Measurements from ENCODE around the gene KL.
A peak's percentile ranks its signal among the peaks of the same experiment; 100 is the strongest.

Gene KL

DNA sequence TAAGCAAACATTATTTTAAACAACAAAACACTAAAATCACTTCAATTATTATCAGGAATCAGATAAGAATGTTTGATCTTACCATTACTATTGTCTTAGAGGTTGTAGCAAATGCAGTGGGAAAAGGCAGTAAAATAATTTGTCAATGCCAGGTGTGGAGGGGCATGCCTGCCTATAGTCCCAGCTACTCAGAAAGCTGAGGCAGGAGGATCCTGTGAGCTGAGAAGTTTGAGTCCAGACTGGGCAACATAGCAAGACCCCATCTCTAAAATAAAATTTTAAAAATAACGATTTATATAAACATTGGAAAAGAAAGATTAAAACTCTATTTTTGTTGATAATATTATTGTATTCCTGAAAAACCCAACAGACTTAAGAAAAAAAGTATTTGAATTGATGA is 66.8 kb downstream of the KL start:
- DNase-seq (ENCODE audit: low spot score), result no peak

DNA sequence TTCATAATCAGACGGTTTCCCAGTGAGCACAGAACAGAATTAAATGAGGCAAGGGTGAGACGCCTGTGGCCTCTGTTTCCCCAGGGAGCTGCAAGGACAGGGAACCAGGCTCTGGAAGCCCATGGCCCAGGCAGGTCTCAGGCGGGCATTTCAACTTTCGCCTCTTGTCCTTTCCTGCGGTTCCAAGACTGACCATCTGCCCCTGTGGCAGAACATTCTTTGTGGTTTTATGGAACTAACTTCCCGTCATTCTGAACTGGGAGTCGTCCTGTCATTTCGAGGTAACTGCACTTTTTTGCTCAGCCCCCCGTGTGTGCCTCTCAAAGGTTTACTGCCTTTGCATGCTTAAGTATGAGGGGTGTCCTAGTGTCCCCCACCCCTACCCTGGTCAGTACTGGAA is 70.9 kb downstream of the KL start:
- DNase-seq (ENCODE audit: low spot score), result no peak

DNA sequence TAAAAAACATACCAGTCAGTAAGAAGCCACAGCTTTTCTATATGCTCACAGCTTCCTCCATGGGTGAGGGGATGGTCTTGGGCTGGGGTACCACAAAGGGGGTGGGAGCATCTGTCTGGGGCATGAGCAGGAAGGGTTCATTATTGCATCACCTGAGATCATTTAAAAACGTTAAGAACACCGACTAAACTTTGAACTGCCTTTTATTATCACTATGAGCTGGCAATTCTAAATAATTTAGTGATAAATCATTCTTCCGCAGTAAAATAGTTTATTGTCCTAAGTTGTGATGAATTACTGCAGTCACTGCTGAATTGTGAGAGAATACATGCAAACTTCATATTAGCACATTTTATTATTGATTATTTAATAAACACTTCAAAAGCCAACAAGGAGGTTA is 71.6 kb downstream of the KL start:
- no peak for DNase-seq (ENCODE audit: low spot score)

DNA sequence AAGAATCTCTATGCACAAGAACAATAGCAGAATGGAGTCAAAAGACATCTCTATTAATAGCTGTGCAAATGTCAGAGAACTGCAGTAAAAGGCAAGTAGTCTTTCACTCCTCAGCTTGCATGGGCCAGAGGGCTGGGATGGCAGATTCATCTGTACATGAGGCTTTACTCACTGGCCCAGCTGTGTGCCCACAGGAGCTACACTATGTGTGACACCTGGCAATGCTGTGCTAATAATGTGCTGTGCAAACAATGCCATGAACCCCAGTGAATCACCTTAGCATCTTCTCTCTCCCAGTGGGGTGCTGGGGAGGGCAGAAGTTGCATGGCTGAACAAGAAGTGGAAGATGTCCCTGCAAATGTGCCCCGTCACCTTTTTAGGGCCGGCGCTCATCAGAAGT is 73.1 kb downstream of the KL start:
- no peak for DNase-seq (ENCODE audit: low spot score)

DNA sequence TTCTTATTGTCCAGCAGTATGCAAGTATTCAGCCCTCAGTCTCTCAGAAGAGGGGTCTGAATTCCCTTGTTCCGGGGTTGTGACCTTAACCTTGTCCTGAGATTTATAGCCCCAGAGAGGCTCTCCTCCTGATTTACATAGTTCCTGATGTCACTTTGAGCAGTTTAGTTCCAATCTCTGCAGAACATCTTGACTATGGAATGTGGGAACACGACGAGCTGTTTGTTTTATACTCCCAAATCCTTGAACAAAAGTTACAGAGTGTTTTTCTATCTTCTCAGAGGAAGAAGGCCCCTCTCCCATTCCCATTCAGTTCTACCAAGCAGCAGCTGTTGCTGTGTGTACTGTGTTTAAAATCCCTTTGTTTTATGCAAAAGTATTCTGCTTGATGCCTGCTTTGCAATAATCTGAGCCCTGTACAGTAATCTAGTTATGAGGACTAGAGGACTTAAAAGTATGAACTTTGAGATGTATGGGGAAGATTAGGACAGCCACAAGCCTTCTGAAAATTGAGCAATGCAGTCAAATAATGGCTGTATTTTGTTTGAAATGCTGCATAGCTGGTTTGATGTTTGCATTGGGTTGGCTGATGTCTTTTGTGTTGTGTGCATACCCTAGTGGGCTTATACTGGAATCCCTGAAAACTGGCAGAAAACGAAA is 74.7 kb downstream of the KL start:
- DNase-seq (ENCODE audit: low spot score), result no peak

DNA sequence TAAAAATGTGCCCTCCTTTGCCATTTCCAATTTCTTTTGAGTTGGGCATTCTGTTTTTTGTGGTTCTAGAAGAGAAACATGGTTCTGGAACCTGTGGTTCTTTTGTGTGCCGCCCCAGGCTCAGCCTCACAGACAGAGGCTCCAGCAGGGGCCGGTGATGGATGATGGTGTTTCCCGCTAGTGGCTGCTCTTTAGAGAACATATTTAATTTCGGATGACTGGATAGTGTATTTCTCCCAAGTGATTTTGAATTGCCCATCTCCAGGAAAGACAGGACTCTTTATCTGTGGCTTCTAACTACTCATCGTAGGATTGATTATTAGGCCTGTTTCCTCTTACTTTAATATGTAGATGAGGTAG is 75.2 kb downstream of the KL start:
- no peak for DNase-seq (ENCODE audit: low spot score)

DNA sequence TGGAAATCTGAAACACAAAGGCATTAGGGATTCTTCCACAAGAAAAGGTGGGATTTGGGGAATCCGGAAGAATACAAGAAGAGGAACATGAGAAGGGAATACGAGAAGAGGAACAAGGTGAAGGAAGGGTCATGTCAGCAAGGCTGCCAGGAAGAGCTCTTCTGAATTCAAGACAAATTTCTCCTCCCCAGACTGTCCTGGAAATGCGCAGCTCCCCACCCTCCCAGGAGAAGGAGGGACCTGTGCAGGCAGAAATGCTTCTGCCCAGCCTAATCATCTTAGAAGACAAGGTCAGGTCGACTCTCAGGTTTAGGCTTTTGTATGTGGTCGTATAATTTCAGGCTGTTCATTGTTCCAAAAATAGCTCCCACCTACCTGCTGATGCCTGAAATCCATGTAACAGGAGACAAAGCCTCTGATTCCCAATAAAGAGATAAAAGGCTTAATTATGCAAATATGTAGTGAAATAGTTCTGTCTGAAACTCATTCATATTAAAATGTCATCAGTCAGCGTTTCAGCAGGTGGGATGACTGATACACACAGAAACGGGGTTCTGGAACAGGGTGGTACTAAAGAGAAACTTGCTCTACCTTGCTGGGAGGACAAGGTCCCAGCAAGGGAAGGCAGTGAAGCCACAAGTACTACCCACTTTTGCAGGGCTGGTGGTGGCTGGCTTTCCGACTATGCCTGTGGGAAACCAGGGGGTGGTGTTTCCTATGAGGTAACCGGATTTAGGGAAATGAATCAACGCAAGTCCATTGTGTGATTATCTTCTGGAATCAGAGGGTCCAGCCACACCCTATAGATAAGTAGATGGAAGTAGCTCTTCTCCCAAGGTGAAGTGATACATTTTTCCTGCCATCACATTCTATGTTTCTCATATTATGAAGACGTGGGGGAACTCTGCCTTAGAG is 76.1 kb downstream of the KL start:
- no peak for DNase-seq (ENCODE audit: low spot score)

DNA sequence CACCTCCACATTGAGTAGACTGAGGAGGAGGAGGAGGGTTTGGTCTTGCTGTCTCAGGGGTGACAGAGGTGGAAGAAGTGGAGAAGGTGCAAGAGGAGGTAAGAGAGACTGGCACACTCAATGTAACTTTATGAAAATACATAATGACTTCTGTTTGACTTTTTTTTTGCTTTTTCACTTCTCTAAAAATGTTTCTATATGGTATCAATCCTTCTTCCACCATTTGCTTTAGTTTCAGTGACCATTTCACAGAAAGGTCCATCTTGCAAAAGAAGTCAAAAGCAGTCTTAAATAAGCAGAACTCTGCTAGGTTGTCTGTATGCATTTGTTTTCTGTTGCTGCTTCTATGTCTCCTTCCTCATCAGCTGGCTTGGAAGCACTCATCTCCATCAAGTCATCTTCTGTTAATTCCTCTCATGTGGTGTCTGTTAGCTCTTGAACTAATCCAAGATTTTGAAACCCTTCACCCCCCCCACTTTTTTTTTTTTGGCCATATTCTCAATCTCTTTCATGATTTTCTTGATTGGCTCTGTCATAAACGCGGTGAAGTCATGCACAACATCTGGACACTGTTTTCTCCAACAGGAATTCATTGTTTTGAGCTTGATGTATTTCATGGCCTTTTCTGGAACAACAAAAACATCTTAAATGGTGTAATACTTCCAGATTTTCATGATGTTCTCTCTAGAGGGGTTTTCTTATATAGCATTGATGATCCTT is 80.8 kb downstream of the KL start:
- no peak for DNase-seq (ENCODE audit: low spot score)

DNA sequence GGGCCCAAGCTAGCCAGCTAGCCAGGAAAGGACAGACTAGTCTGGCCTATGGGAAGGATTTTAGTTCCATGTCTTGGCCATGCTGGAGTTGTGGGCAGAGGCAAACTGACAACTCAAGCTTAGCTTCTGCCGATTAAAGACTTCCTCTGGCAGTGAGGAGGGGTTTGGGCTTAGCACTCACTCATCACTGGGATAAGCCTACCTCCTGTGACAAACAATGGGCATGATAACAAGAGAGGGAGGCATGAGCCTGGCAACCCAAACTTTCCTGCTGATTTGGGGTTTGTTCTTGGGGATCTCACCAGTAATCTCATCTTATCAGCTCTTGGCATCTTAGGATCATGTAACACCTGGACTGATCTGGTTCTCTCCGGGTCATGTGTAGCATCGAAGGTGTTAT is 83.6 kb downstream of the KL start:
- no peak for DNase-seq (ENCODE audit: low spot score)

DNA sequence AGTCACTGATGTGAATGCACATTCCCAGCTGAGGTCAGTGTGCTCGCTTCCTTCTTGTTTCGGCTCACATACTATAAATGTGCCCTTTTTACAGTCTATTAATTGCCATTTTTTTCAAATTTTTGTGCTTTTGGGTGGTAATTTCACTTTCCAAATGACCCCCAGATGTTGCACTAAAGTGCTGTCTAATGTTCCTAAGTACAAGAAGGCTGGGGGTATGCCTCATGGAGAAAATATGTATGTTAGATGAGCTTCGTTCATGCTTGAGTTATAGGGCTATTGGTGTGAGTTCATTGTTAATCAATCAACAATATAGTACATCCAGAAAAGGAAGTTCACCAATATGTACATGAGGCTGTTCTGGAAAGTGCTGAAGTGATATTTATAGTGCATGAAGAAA is 84.7 kb downstream of the KL start:
- DNase-seq (ENCODE audit: low spot score), result no peak

DNA sequence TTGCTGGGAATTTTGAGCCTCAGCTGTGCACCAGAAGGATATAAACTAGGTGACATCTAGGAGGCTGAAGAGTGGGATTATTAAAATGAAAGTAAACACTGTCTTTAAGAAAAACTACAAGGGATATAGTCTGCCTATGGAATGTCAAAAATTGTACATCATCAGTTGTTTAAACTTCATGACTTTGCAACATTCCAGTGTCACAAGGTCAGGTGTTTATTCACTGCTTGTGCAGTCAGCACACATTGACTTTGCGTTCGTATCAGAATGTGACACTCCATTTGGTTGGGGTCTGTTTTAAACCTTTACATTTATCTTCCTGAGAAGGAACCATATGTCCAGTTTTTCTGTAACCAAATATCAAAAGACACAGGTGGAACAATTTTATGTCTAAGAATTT is 85.6 kb downstream of the KL start:
- no peak for DNase-seq (ENCODE audit: low spot score)

DNA sequence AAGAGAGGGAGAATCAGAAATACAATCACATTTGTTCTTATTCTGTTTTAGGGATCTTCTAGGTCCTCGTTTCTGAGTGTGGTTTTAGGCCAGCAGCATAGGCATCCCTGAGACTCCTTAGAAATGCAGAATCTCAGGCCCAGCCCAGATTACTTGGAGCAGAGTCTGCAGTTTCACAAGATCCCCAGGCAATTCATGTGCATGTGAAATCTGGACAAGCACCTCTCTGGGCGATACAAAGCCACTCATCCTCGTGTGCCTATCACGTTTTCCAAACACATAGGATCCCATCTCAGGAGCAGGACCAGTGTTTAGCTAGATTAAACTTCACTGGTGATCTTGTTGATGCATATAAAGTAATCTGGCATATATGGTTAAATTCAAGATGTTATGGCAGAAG is 87.2 kb downstream of the KL start:
- no peak for DNase-seq (ENCODE audit: low spot score)

DNA sequence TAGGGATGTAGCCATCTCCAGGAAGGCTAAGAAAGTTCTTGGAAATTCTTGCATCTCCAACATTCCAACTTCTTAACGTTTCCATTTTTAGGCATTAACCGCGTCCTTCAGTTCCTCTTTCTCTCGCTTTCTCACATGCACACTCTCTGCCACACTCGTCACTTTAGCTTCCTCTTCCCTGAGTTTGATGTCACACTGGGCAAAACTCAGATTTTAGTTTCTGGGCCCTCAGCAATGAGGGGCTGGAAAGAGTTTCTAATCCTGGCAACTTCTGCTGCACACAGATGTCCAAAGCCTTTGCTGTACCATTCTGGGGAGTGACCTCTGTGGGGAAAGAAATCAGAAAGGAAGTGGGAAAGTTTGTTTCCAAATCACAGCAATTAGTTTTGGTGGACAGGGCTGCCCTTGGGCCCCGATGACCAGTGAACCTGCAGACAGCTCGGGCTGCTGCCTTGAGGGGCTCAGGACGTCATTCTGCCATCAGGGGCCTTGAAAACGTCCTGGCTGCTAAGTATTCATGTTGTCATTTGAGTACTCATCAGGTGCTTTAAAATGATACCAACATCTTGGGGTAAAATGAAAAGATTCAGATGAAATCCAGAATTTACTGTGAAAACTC is 89.3 kb downstream of the KL start:
- no peak for DNase-seq (ENCODE audit: low spot score)

DNA sequence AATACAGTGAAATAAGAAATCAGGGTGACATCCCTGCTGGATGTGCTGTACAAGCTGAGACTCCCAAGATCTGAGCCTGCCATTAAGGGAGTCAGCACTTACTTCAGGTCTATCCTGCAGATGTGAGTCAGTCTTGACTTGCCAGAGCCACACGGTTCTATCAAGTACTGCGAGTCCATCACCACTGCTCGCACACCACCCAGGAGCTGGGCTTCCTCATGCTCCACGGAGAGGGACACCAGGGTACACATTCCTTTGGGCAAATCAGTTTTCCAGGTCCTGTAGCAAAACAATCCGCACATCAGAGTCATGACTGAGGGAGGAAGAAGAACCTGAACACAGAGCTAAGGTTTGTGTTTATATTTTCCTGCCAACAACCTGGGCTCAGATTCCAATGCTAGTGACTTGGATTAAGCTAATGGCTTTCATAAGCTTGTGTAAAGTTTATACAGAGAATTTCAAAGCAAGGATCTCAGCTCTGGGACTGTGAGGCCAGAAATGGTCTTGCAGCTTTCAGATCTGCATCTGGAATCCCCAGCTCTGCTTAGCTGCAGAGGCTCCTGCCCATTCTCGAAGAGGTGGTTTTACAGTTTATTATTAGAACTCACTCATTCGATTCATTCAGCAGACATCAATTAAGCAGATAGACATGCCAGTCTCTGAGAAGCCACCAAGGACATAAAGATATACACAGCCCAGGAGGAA is 90.6 kb downstream of the KL start:
- DNase-seq (ENCODE audit: low spot score), result no peak

DNA sequence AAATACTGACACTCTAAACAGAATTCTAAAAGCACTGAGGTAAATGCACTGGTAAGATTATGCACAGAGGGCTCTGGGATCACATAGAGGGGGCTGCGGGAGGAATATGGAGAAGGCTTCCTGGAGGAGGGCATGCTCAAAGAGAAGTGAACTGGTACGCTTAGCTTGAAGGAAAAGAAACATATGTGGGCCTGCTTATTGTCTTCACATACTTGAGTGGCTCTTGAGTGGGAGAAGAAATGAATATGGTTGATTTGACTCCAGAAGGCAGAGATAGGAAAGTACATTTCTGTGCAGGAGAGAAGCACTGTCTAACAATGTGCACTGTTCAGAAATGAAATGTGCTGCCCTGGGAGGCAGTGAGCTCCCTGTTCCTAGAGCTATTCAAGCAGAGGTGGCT is 91.1 kb downstream of the KL start:
- DNase-seq (ENCODE audit: low spot score), result no peak

DNA sequence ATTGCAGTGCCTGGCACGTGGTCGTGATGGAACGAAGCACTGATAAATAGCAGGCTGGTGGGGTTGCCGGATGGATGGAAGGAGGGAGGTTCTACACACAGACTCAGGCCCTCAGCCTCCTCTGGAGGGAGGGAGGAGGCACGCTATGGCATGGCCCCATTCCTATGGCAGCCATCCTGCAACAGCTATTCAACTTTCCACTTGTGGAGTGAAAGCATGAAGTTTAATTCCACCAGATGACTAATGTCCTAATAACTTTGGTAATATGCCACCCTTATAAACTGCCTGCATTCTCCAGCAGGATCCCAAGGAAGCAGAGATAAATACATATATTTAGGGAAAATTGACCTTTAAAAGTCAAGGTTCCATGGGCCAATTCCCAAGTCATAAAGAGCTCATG is 92.4 kb downstream of the KL start:
- peak; percentile 78 for DNase-seq (ENCODE audit: low spot score)

DNA sequence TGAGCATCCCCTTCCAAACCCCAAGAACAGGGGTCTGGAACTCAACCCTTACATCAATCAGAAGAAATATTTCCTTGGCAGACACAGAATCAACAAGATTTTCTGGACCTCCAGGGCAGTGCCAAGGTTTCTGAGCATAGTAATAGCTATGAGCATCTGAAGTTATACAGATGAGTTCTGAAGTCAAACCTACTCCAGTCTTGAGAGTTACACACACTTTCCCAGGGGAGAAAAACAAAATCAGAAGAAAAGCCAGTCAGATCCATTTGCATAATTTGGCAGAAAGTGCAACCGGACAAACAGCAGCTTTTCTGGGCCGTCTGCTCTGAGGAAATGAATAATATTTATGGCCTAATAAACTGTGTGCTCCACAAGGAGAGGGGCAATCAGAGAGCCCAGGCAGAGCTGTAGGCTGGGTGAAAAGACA is 93.1 kb downstream of the KL start:
- DNase-seq (ENCODE audit: low spot score), result peak; percentile 28

DNA sequence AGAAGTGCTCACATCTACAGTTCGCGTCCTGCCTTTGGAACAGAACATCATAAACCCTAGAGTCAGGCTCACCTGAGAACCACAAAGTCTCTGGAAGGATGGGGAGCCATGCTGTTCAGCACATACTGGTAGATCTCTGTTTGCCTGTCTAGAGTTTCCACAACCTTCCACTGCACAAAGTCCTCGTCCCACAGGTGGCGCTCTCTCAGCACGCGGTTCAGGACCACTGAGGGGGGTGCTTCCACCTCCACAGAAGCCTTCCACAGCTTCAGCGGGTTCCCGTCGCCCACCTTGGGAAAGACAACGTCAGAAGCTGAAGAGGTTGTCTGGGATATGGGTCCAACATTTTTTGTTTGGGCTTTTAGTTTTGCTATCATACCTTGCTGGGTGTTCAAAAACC is 93.6 kb downstream of the KL start:
- no peak for DNase-seq (ENCODE audit: low spot score)

DNA sequence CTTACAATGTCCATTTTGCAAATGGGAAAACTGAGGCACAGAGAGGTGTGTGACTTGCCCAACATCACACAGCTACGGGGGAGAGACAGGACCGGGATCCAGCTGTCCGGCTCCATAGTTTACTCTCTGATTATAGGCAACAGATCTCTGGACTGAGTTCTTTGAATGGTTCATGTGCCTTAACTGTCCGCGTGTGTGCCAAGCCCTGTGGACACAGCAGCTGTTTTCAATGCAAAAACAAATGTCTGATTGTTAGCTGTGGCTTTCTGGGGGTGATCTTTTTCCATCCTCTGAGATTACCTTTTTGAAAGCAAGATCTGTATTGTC is 94.1 kb downstream of the KL start:
- no peak for DNase-seq (ENCODE audit: low spot score)

DNA sequence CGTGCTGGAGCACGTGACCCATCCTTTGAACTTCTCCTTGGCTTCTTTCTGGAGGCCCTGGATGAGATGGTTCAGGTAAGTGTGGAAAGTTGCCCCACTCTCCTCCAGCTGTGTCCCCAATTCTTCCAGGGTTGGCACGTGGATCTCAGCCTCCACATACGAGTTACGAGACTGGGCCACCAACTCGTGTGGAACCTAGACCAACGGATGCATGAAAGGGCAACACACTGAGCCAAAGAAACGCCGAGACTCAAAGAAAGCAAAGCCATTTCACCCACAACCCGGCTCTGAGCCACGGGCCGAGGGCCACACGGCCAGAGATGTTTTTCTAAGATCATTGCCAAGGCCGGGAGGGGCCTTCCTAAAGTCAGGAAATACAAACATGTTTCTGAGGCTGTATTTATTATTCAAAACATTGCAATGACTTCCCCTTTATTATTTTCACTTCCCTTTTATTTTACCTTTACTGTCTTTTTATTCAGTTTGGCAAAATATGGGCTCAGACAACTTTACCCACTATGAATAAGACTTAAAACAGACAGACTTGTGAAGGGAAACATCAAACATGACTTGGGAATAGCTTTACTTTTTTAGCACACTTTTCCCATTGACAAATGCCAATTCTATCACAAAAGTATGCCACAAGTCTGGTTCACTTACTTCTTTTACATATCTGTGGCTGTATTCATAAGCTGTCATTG is 94.6 kb downstream of the KL start:
- peak; percentile 21 for DNase-seq (ENCODE audit: low spot score)

DNA sequence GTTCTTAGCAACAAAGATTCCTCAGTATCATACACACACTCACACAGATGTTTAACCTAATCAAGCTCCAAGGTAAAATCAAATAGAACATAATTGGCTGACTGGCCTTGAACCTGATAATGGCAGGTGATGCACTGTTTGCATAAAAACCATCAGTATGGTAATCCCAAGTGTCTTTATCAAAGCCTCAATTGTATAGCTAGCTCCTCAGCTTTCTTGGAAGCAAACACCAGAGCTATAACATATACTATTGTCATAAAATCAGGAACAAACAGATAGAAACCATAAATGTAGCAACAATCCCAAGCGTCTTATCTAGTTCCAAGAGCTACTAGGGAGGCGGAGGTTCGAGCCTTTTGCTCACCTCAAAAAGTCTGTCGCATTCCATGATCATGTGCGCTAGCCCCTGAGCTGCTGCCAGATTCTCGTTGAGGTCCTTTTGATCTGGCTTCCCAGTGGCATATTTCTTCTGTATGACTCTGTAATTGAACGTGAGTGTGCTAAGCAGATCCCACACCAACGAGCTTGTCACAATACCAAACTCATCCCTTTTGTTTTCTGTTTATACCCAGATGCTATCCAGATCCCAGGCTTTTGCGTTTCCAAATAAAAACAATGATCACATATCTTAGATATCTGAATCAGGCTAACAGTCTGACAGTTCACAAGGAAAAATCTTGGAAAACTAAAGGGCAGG is 95.3 kb downstream of the KL start:
- peak; percentile 69 for DNase-seq (ENCODE audit: low spot score)
